Liver (tissue), 9 donors: ENCODE data around the gene CNR1. TPM values are rescaled to one million over a fixed set of nuclear protein-coding genes. Genes with fewer than 3 reads are reported as not detected.

ENCODE experiments used
- DNase-seq: peaks from one replicate; pipeline ENCODE4 v3.0.0-alpha.2; 2017; ENCODE audit warnings: low spot score
- H3K27ac ChIP-seq, 2 donors: one replicate each; pipeline ENCODE4 v1.7.0; 2013; ENCODE audit warnings: inconsistent platforms in 2 of 2, low read length in 2 of 2, control low read depth in 1 of 2, low read depth in 1 of 2, mild to moderate bottlenecking in 1 of 2
- H3K27me3 ChIP-seq, 4 donors: one replicate each; pipeline versions ENCODE4 v1.6.1 to v1.7.0; 2013; ENCODE audit warnings: low read length in 3 of 4, inconsistent platforms in 1 of 4, mild to moderate bottlenecking in 1 of 4, moderate library complexity in 1 of 4; ENCODE audit not compliant: control insufficient read depth in 4 of 4, insufficient read depth in 4 of 4
- H3K36me3 ChIP-seq, 4 donors: one replicate each; pipeline versions ENCODE4 v1.6.1 to v1.7.0; 2013; ENCODE audit warnings: low read length in 3 of 4, mild to moderate bottlenecking in 3 of 4, low read depth in 1 of 4, moderate library complexity in 1 of 4; ENCODE audit not compliant: control insufficient read depth in 4 of 4, insufficient read depth in 3 of 4
- H3K4me1 ChIP-seq, 4 donors: one replicate each; pipeline versions ENCODE4 v1.6.1 to v1.7.0; 2013; ENCODE audit warnings: low read length in 3 of 4, mild to moderate bottlenecking in 3 of 4, moderate library complexity in 1 of 4; ENCODE audit not compliant: control insufficient read depth in 4 of 4, insufficient read depth in 4 of 4
- H3K4me3 ChIP-seq, 3 donors: one replicate each; pipeline versions ENCODE4 v1.6.1 to v1.7.0; 2013; ENCODE audit warnings: low read length in 3 of 3, control low read depth in 1 of 3, low read depth in 1 of 3, mild to moderate bottlenecking in 1 of 3
- H3K9ac ChIP-seq, 2 donors: one replicate each; pipeline ENCODE4 v1.7.0; 2013; ENCODE audit warnings: low read length in 2 of 2, mild to moderate bottlenecking in 2 of 2, moderate library complexity in 2 of 2, control low read depth in 1 of 2, low read depth in 1 of 2
- H3K9me3 ChIP-seq, 4 donors: one replicate each; pipeline versions ENCODE4 v1.6.1 to v1.7.0; 2013; ENCODE audit warnings: low read length in 3 of 4; ENCODE audit not compliant: control insufficient read depth in 4 of 4
- EGR1 ChIP-seq, 2 donors: IDR thresholded peaks; 2 replicates each; pipeline ENCODE4 v1.6.1; 2016 to 2018; ENCODE audit warnings: antibody characterized with exemption in 2 of 2, low read depth in 2 of 2
- FOXA2 ChIP-seq: IDR thresholded peaks from 2 replicates; pipeline ENCODE4 v1.6.1; 2016; ENCODE audit warnings: antibody characterized with exemption
- GABPA ChIP-seq, 2 donors: IDR thresholded peaks in 1 of 2; conservative IDR thresholded peaks in 1 of 2; 2 replicates each; pipeline ENCODE4 v1.6.1; 2016; ENCODE audit warnings: antibody characterized with exemption in 2 of 2, mild to moderate bottlenecking in 1 of 2, moderate library complexity in 1 of 2
- HNF4A ChIP-seq, 2 donors: conservative IDR thresholded peaks; 2 replicates each; pipeline ENCODE4 v1.6.1; 2016; ENCODE audit warnings: antibody characterized with exemption in 2 of 2, mild to moderate bottlenecking in 2 of 2
- HNF4G ChIP-seq: IDR thresholded peaks from 2 replicates; pipeline ENCODE4 v1.6.1; 2016; ENCODE audit warnings: antibody characterized with exemption
- JUND ChIP-seq, 2 donors: IDR thresholded peaks; 2 replicates each; pipeline ENCODE4 v1.6.1; 2016; ENCODE audit warnings: antibody characterized with exemption in 2 of 2
- MAX ChIP-seq: IDR thresholded peaks from 2 replicates; pipeline ENCODE4 v1.6.1; 2016; ENCODE audit warnings: antibody characterized with exemption
- NR2F2 ChIP-seq: IDR thresholded peaks from 2 replicates; pipeline ENCODE4 v1.6.1; 2016; ENCODE audit warnings: antibody characterized with exemption
- RAD21 ChIP-seq, 2 donors: IDR thresholded peaks; 2 replicates each; pipeline ENCODE4 v1.6.1; 2016; ENCODE audit warnings: antibody characterized with exemption in 2 of 2, mild to moderate bottlenecking in 2 of 2
- REST ChIP-seq: IDR thresholded peaks from 2 replicates; pipeline ENCODE4 v1.6.1; 2016; ENCODE audit warnings: antibody characterized with exemption, mild to moderate bottlenecking
- RXRA ChIP-seq, 2 donors: IDR thresholded peaks; 2 replicates each; pipeline ENCODE4 v1.6.1; 2017 to 2018; ENCODE audit warnings: antibody characterized with exemption in 2 of 2, mild to moderate bottlenecking in 1 of 2
- SP1 ChIP-seq: IDR thresholded peaks from 2 replicates; pipeline ENCODE4 v1.6.1; 2018; ENCODE audit warnings: antibody characterized with exemption, mild to moderate bottlenecking
- TAF1 ChIP-seq: conservative IDR thresholded peaks from 2 replicates; pipeline ENCODE4 v1.6.1; 2016; ENCODE audit warnings: antibody characterized with exemption, mild to moderate bottlenecking
- YY1 ChIP-seq: IDR thresholded peaks from 2 replicates; pipeline ENCODE4 v1.6.1; 2016; ENCODE audit warnings: antibody characterized with exemption, mild to moderate bottlenecking
- ZBTB33 ChIP-seq: IDR thresholded peaks from 2 replicates; pipeline ENCODE4 v1.6.1; 2016; ENCODE audit warnings: antibody characterized with exemption
- whole genome bisulfite sequencing: extraction: QIAGEN DNeasy Blood & Tissue Kit; methylation state at CpG from one replicate; pipeline ENCODE4 v1.1.7; 2013; 5-methylcytosine and 5-hydroxymethylcytosine counted together
- polyA plus RNA-seq, 2 donors: library from polyadenylated mRNA; stranded (reverse) in 1 of 2; unstranded in 1 of 2; fragments of 200-250 nt in 1 of 2; fragments of >200 nt in 1 of 2; fragmentation: Nextera tagmentation in 1 of 2; extraction: Ambion mirVana in 1 of 2; gene quantifications; one replicate each; pipeline versions ENCODE4 v1.2.1 to v1.2.3, GENCODE V29; 2013 to 2015
- total RNA-seq, 2 donors: library from RNA; depleted of rRNA; stranded (reverse); fragments of >200 nt; gene quantifications; one replicate each; pipeline ENCODE4 v1.2.3, GENCODE V29; 2014
- TF ChIP-seq, protein P1 (sequence below): IDR thresholded peaks from 2 replicates; pipeline ENCODE4 v1.6.1; 2016; ENCODE audit warnings: antibody characterized with exemption
- TF ChIP-seq, protein P2 (sequence below): fragments of 150-350 bp; IDR thresholded peaks from 2 replicates; pipeline ENCODE4 v1.5.1; 2017; ENCODE audit warnings: improper control_type of control experiment, low read depth, low read length; ENCODE audit not compliant: missing input control
- donor health status: healthy.
- donor health status: healthy.
- donor health status: healthy.
- donor health status: healthy.
- donor health status: healthy.

Gene CNR1
- total and polyA plus RNA-seq, 4 donors: 0.04 to 0.67 (median 0.13) TPM

DNA sequence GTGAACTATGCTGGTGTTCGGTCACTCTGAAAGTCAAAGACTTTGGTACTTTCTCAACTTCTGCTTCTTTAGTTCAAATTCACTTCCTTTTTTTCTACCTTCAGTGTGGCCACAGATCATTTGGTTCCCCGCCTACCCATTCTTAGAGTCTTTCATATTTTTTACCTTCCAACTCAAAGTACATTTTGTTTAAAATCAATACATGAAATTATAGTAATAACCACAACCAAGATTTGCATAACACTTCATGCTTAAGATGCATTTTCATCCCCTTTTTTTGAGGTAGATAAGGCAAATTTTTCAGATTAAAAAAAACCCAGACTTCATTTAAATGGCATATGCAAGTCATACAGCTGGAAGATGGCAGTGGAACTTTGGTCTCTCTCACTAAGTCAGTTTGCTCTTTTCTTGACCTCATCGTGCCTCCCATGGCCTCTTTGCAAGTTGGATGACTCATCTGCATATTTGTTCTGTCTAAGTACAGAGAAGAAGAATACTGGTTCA is 11.9 kb upstream of the CNR1 start:
- no peak overlapping the region for H3K9ac ChIP-seq
- 58% methylated on average over 3 of the region's 3 CpGs for WGBS
- H3K27me3 ChIP-seq: peaks cover 0 to 5% (median 3%) of the 10 kb centered on the region in 4 donors
- H3K27ac ChIP-seq: no peak overlapping the region
- H3K9me3 ChIP-seq: no peaks in the 10 kb centered on the region
- TF ChIP-seq, protein P1, sequence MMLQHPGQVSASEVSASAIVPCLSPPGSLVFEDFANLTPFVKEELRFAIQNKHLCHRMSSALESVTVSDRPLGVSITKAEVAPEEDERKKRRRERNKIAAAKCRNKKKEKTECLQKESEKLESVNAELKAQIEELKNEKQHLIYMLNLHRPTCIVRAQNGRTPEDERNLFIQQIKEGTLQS: no peak
- TF ChIP-seq ZBTB33: no peak
- no peak for TF ChIP-seq RXRA (IDR thresholded peaks at IDR 0.05)
- TF ChIP-seq RAD21 (IDR thresholded peaks at IDR 0.05): no peak
- no peak for TF ChIP-seq FOXA2
- TF ChIP-seq TAF1: no peak
- no peak for TF ChIP-seq MAX
- no peak for TF ChIP-seq REST
- no peak for TF ChIP-seq HNF4G
- no peak for TF ChIP-seq SP1
- TF ChIP-seq, protein P2, sequence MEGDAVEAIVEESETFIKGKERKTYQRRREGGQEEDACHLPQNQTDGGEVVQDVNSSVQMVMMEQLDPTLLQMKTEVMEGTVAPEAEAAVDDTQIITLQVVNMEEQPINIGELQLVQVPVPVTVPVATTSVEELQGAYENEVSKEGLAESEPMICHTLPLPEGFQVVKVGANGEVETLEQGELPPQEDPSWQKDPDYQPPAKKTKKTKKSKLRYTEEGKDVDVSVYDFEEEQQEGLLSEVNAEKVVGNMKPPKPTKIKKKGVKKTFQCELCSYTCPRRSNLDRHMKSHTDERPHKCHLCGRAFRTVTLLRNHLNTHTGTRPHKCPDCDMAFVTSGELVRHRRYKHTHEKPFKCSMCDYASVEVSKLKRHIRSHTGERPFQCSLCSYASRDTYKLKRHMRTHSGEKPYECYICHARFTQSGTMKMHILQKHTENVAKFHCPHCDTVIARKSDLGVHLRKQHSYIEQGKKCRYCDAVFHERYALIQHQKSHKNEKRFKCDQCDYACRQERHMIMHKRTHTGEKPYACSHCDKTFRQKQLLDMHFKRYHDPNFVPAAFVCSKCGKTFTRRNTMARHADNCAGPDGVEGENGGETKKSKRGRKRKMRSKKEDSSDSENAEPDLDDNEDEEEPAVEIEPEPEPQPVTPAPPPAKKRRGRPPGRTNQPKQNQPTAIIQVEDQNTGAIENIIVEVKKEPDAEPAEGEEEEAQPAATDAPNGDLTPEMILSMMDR: no peak
- no peak for TF ChIP-seq EGR1 (IDR thresholded peaks at IDR 0.05; ENCODE audit: low read depth in 2 of 2)
- TF ChIP-seq NR2F2: no peak
- no peak overlapping the region for H3K4me3 ChIP-seq
- no peak for DNase-seq
- no peaks in the 10 kb centered on the region for H3K36me3 ChIP-seq
- no peaks in the 10 kb centered on the region for H3K4me1 ChIP-seq

- no peaks in the 10 kb centered on the region for H3K9me3 ChIP-seq
- WGBS: 83% methylated on average over 4 of the region's 4 CpGs
- no peaks in the 10 kb centered on the region for H3K4me1 ChIP-seq
- no peak overlapping the region for H3K4me3 ChIP-seq
- no peak for TF ChIP-seq RAD21 (IDR thresholded peaks at IDR 0.05)
- no peak for TF ChIP-seq MAX
- TF ChIP-seq GABPA (IDR thresholded peaks at IDR 0.05 in 1 of 2, conservative IDR thresholded peaks at IDR 0.05 in 1 of 2): no peak
- no peak for TF ChIP-seq YY1
- TF ChIP-seq HNF4G: no peak
- no peak for TF ChIP-seq TAF1
- TF ChIP-seq HNF4A (conservative IDR thresholded peaks at IDR 0.05): no peak
- no peak for TF ChIP-seq NR2F2
- TF ChIP-seq, protein P2: no peak
- no peak for TF ChIP-seq FOXA2
- no peak for TF ChIP-seq EGR1 (IDR thresholded peaks at IDR 0.05; ENCODE audit: low read depth in 2 of 2)
- TF ChIP-seq SP1: no peak
- no peak for TF ChIP-seq REST
- TF ChIP-seq JUND (IDR thresholded peaks at IDR 0.05): no peak
- peaks cover 0 to 6% (median 2%) of the 10 kb centered on the region in 4 donors for H3K27me3 ChIP-seq
- H3K9ac ChIP-seq: no peak overlapping the region
- no peak overlapping the region for H3K27ac ChIP-seq
- DNase-seq: no peak
- H3K36me3 ChIP-seq: no peaks in the 10 kb centered on the region
Measured at GRCh38 chr6:88174906-88175305, 8.8 kb upstream of the CNR1 start.
